Muscle layer of duodenum (tissue), 2 donors: ENCODE data around the gene HAL.

ENCODE experiments used
- H3K27ac ChIP-seq: one replicate; pipeline ENCODE4 v1.7.0; 2013; ENCODE audit warnings: mild to moderate bottlenecking, low read length
- H3K27me3 ChIP-seq: one replicate; pipeline ENCODE4 v1.7.0; 2013; ENCODE audit warnings: low read depth, mild to moderate bottlenecking, control low read depth, low read length
- H3K36me3 ChIP-seq, 2 donors: one replicate each; pipeline ENCODE4 v1.7.0; 2013; ENCODE audit warnings: low read length in 2 of 2, control low read depth in 1 of 2, mild to moderate bottlenecking in 1 of 2; ENCODE audit not compliant: insufficient read depth in 2 of 2, control insufficient read depth in 1 of 2
- H3K4me1 ChIP-seq, 2 donors: one replicate each; pipeline ENCODE4 v1.7.0; 2013; ENCODE audit warnings: low read length in 2 of 2, mild to moderate bottlenecking in 2 of 2, control low read depth in 1 of 2, moderate library complexity in 1 of 2; ENCODE audit not compliant: insufficient read depth in 2 of 2, control insufficient read depth in 1 of 2
- H3K4me3 ChIP-seq, 2 donors: one replicate each; pipeline ENCODE4 v1.7.0; 2013; ENCODE audit warnings: low read length in 2 of 2, low read depth in 1 of 2, mild to moderate bottlenecking in 1 of 2
- H3K9me3 ChIP-seq, 2 donors: one replicate each; pipeline ENCODE4 v1.7.0; 2013; ENCODE audit warnings: low read length in 2 of 2, control low read depth in 1 of 2, mild to moderate bottlenecking in 1 of 2; ENCODE audit not compliant: control insufficient read depth in 1 of 2
- donor health status: healthy.

HAL gene

DNA sequence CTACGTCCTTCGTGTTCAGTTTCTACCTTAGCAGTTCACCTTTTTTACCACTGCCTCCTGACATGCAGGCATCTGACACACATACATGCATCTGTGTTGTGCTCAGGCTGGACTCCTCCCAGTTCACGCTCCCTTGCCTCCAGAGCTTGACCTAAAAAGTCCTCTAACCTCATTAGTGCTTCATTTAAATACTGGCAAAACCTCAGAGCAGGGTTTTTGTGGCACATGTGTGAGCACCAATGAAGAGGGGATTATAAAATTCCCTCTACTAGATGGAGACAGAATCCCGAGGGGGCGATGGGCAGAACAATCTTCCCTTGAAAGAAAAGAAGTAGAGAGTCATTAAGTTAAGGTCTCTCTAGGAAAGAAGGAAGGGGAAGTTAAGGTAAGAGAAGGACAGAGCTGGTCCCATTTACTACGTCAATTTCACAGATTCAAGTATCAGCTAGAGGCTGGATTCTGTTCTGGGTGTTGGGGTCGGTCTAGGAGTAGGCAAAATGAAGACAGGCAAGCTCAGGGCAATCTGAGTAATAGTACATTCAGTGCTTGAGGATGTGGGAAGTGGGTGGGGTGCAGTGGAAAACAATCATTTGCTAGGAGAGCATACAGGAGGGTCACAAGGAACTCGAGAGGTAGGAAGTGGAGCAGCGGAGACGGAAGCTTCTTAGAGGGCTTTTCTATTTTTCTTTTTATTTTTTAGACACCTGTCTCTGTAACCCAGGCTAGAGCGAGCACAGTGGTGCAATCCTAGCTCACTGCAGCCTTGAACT lies 7.5 kb downstream of the HAL start:
- Histone ChIP-seq H3K9me3 (no peaks in the 10 kb centered on the region), H3K36me3 (no peaks in the 10 kb centered on the region), H3K27ac (no peak overlapping the region), H3K4me3 (no peak overlapping the region), H3K4me1 (no peaks in the 10 kb centered on the region), H3K27me3 (no peaks in the 10 kb centered on the region)

DNA sequence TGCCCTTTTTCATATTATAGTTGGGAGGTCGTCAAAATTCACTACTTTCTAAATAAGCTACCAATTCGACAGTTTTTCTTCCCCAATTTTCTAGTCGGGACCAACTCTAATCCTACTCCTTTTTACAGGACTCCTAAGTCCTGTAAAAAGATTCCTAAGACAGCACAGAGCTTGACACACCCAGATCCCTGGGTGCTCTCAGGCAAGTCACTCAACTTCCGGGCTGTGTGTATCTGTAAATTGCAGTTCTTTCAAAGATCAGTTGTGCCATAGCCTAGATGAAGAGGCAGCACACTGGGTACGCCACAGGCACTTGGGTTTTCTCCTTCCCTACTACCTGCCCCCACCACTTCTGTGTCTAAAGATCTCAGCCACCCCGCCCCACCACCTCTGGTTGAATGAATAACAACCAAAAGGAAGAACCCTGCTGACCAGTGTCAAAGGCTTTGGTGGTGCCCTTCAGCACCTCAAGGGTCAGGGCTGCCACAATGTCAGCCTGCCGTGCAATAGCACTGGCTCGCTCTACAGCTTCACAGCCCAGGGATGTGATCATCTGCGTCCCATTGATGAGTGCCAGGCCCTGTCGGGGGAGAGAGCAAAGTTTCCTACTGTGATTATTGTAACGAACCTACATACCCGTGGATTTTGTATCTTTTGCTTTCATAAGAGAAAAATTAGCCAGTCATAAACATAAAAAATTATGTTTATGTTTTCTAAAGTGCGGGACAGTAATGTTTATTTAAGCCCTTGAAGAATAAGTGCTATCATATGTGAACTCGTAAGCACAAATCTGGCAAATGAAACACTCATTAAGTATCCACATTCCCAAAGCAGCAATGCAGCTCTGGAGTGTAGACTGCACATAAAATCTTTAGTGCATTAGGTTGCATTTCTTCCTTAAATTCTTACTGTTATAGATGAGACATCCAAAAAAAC lies 9.2 kb downstream of the HAL start:
- Histone ChIP-seq H3K27me3 (no peaks in the 10 kb centered on the region), H3K27ac (no peak overlapping the region), H3K4me1 (no peaks in the 10 kb centered on the region), H3K36me3 (no peaks in the 10 kb centered on the region), H3K9me3 (no peaks in the 10 kb centered on the region), H3K4me3 (no peak overlapping the region)

DNA sequence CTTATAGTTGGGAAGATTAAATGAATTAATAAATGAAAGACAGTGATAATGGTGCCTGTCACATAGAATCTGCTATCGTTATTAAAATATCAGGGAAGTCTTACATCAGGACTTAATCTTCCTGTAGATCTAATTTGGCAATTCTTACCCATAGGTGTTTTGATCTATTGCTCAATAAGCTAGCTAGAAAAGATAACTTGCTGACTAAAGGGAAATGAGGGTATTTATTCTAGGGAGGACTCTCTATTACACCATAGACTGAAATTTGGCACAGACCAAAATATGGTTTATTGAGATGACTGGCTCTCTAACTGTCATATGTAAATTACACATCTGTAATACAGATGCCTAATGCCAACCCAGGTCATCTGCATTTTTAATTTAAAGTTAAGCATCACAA lies 11.5 kb downstream of the HAL start:
- no peaks in the 10 kb centered on the region for H3K9me3 ChIP-seq
- H3K4me1 ChIP-seq: no peaks in the 10 kb centered on the region
- H3K4me3 ChIP-seq: no peak overlapping the region
- H3K27ac ChIP-seq: no peak overlapping the region
- H3K36me3 ChIP-seq: no peaks in the 10 kb centered on the region
- H3K27me3 ChIP-seq: no peaks in the 10 kb centered on the region

DNA sequence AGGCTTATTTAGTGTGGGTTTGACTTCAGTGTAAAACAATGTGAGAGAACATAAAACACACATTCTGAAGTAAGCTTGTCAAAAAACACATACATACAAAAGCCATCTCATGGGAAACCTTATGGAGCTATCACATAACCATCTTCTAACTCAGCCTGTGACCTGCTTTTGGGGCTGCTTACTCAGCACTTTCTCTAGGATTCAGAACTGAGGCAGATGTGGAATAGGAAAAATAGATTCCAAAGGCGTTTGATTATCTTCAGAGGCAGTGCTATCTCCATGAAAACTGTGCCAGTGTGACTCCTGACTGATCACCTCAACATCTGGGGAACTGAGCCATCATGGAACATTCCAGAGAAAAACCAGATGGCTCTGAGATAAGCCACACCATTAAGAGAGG lies 13.5 kb downstream of the HAL start:
- Histone ChIP-seq H3K27ac (no peak overlapping the region), H3K27me3 (no peaks in the 10 kb centered on the region), H3K4me3 (no peak overlapping the region), H3K4me1 (no peaks in the 10 kb centered on the region), H3K36me3 (no peaks in the 10 kb centered on the region), H3K9me3 (no peaks in the 10 kb centered on the region)

DNA sequence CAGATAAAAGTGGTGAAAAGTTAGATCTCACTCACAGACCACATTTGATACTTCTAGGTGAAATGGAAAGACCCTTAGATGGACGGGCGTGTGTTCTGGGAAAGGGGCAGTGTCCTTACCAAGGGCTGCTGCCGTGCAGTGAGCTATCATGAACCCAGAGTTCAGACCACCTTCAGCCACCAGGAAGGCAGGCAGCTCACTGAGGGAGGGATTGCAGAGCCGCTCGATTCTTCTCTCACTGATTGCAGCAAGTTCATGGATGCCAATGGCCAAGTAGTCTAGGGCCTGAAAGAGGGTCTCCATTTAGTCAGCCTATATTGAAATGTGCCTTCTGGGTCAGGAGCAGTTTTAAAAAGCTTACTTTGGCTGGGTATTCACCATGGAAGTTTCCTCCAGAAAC lies 15.7 kb downstream of the HAL start:
- Histone ChIP-seq H3K36me3 (no peaks in the 10 kb centered on the region), H3K27me3 (no peaks in the 10 kb centered on the region), H3K9me3 (no peaks in the 10 kb centered on the region), H3K4me1 (no peaks in the 10 kb centered on the region), H3K4me3 (no peak overlapping the region), H3K27ac (no peak overlapping the region)

DNA sequence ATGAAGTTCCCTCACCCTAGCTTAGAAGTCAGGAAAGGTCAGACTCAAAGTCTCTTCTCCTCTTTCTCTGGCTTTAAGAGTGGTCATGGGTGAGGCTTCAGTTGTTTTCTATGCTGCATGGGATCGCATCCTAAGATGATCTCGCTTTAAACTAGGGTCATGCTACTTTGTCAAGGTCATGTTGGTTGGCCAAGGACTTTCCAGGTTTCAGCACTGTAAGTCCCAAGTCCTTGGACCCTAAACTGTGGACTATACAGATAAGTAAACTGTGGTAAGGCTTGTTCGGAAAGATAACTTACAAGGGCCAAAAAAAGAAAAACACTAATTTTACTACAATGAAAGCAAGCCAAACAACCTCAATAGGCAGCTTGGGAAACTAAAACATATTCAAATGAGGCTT lies 17.4 kb downstream of the HAL start:
- Histone ChIP-seq H3K36me3 (no peaks in the 10 kb centered on the region), H3K4me1 (no peaks in the 10 kb centered on the region), H3K27ac (no peak overlapping the region), H3K27me3 (no peaks in the 10 kb centered on the region), H3K9me3 (no peaks in the 10 kb centered on the region), H3K4me3 (no peak overlapping the region)

DNA sequence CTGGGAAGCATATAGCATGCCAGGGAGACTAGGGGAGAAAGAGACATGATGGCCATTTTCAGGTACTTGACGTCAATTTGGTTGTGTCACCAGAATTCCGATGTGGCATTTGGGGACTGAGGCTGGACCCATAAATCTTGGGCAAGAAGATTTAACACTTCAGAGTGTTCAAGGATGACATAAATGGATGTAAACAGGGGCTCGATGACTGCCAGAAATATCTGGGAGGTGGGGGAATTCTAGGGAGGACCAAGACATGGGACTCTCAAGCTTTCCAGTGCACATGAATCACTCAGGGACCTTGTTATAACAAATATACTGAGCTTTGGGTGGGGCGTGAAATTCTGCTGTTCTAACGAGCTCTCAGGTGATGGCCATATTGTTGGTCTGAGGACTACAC lies 17.8 kb downstream of the HAL start:
- H3K4me3 ChIP-seq: no peak overlapping the region
- H3K9me3 ChIP-seq: no peaks in the 10 kb centered on the region
- H3K27me3 ChIP-seq: no peaks in the 10 kb centered on the region
- H3K27ac ChIP-seq: no peak overlapping the region
- H3K36me3 ChIP-seq: no peaks in the 10 kb centered on the region
- H3K4me1 ChIP-seq: no peaks in the 10 kb centered on the region

DNA sequence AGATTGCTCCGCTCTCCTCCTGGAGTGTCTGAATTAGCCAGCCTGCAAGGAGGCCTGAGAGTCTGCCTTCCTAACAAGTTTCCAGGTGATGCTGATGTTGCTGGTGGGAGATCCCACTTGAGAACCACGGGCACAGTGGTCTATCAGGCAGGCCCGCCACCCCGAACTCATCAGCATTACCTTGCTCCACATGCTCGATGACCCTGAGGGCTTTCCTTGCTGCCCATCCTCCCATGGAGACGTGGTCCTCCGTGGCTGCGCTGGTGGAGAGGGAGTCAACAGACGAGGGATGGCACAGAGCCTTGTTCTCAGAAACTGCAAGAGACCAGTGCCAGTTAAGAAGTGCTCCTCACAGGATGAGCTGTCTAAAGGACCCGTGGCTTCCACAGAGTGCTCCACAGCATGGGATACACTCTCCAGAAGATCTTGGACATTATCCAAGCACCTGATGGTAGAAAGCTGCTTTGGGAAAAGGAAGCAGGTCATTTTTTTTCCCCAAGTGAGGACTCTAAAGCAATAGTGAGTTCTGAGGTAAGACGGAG lies 18.3 kb downstream of the HAL start:
- Histone ChIP-seq H3K27ac (no peak overlapping the region), H3K27me3 (no peaks in the 10 kb centered on the region), H3K4me1 (no peaks in the 10 kb centered on the region), H3K9me3 (no peaks in the 10 kb centered on the region), H3K36me3 (no peaks in the 10 kb centered on the region), H3K4me3 (no peak overlapping the region)

DNA sequence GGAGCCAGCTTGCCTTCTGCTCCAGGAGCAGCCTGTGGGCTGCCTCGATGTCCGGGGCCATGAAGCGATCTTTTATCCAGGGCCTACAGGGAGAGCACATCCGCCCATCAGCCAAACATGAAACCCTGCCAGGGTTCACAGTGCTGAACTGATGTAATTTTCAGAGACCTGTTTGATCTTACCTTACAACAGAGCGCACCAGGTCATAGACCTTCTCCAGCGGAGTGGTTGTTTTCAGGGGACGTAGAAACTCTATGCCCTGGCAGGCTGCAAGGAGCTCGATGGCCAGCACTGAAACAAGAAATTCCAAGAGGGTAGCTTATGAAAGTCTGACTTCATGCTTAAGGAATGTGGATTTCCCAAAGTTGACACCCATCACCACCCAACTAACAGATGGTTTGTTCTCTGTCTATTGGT lies 19.7 kb downstream of the HAL start:
- H3K36me3 ChIP-seq: no peaks in the 10 kb centered on the region
- H3K4me3 ChIP-seq: no peak overlapping the region
- no peak overlapping the region for H3K27ac ChIP-seq
- H3K4me1 ChIP-seq: no peaks in the 10 kb centered on the region
- H3K9me3 ChIP-seq: no peaks in the 10 kb centered on the region
- H3K27me3 ChIP-seq: no peaks in the 10 kb centered on the region

DNA sequence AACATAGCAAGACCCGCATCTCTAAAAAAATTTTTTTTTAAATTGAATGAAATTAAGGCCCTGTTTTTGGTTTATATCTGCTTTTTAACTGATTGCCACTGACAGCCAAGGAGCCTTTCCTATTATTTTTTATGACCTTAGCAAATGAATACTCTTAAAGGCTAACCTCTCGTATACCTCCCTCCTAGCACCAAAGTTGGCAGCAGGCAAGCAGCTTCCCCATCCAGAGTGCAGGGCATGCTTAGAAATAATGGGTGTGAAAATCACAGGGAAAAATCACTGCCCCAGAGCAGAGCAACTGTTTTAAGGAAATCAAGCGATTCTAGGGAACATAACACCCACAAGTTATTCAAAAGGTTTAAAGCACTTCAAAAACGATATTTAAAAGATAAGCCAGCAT lies 20.7 kb downstream of the HAL start:
- Histone ChIP-seq H3K36me3 (no peaks in the 10 kb centered on the region), H3K9me3 (no peaks in the 10 kb centered on the region), H3K27ac (no peak overlapping the region), H3K27me3 (no peaks in the 10 kb centered on the region), H3K4me3 (no peak overlapping the region), H3K4me1 (no peaks in the 10 kb centered on the region)

DNA sequence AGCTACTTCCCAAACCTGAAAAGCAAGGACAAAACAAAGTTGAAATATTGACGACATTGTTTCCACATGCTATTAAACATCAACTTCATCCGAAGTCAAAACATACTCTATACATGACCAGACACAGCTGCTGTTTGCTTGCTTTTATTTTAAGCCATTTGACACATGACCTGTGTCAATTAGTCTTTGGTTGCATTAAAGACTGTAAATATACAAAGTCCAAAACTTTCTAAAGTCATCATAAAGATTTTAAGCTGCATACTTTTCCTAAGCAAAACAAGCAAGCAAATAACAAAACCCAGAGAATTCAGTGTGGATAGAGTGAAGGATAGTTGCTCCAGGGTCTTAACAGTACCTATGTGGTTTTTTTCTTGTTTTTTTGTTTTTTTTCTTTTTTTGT lies 21.8 kb downstream of the HAL start:
- no peak overlapping the region for H3K27ac ChIP-seq
- no peak overlapping the region for H3K4me3 ChIP-seq
- no peaks in the 10 kb centered on the region for H3K36me3 ChIP-seq
- H3K27me3 ChIP-seq: no peaks in the 10 kb centered on the region
- H3K9me3 ChIP-seq: no peaks in the 10 kb centered on the region
- no peaks in the 10 kb centered on the region for H3K4me1 ChIP-seq
